Stimulated activated CD4-positive, alpha-beta T cell treated with anti-CD3 and anti-CD28 coated beads, Interleukin-2, amount 100 ng/mL, for 4 hours (primary cell): ENCODE data around the gene CNTN4.

ENCODE experiments used
- DNase-seq: peaks from one replicate; pipeline ENCODE4 v3.0.0-alpha.2; 2020; ENCODE audit warnings: low read depth

CNTN4 gene

GRCh38 chr3:2856138-2857133, 757.8 kb downstream of the CNTN4 start:
- DNase-seq, result no peak

- no peak for DNase-seq
Observed at GRCh38 chr3:2860626-2861025, 762.0 kb downstream of the CNTN4 start.

GRCh38 chr3:2861120-2861519, 762.5 kb downstream of the CNTN4 start:
- DNase-seq, result no peak

GRCh38 chr3:2861920-2862319, 763.3 kb downstream of the CNTN4 start:
- DNase-seq, result no peak

GRCh38 chr3:2862366-2862765, 763.7 kb downstream of the CNTN4 start:
- no peak for DNase-seq

GRCh38 chr3:2863127-2863526, 764.5 kb downstream of the CNTN4 start:
- no peak for DNase-seq

- DNase-seq, result no peak
Observed at GRCh38 chr3:2869905-2870304, 771.2 kb downstream of the CNTN4 start.

GRCh38 chr3:2870724-2871333, 772.2 kb downstream of the CNTN4 start:
- DNase-seq, result no peak

GRCh38 chr3:2872884-2873283, 774.2 kb downstream of the CNTN4 start:
- no peak for DNase-seq

GRCh38 chr3:2873986-2874385, 775.3 kb downstream of the CNTN4 start:
- no peak for DNase-seq

GRCh38 chr3:2875699-2876098, 777.0 kb downstream of the CNTN4 start:
- DNase-seq, result no peak

- no peak for DNase-seq
Observed at GRCh38 chr3:2876362-2876761, 777.7 kb downstream of the CNTN4 start.

GRCh38 chr3:2879023-2879422, 780.4 kb downstream of the CNTN4 start:
- no peak for DNase-seq

- no peak for DNase-seq
Observed at GRCh38 chr3:2879587-2879986, 780.9 kb downstream of the CNTN4 start.

- DNase-seq, result no peak
Observed at GRCh38 chr3:2880218-2880756, 781.6 kb downstream of the CNTN4 start.

GRCh38 chr3:2883283-2883682, 784.6 kb downstream of the CNTN4 start:
- DNase-seq, result no peak

- DNase-seq, result no peak
Observed at GRCh38 chr3:2888592-2888991, 789.9 kb downstream of the CNTN4 start.

- no peak for DNase-seq
Observed at GRCh38 chr3:2889736-2890135, 791.1 kb downstream of the CNTN4 start.

- DNase-seq, result no peak
Observed at GRCh38 chr3:2896308-2896939, 797.8 kb downstream of the CNTN4 start.

GRCh38 chr3:2897821-2898220, 799.2 kb downstream of the CNTN4 start:
- DNase-seq, result no peak

- no peak for DNase-seq
Observed at GRCh38 chr3:2898591-2899353, 800.1 kb downstream of the CNTN4 start.

- no peak for DNase-seq
Observed at GRCh38 chr3:2904054-2904453, 805.4 kb downstream of the CNTN4 start.
